GM12892 (cell line): ENCODE data around the gene SLC38A3.

Experiments used
- POLR2AphosphoS5 ChIP-seq: IDR thresholded peaks from 2 replicates; pipeline ENCODE4 v1.6.1; 2011; ENCODE audit warnings: low read depth, low read length, control low read depth
- TAF1 ChIP-seq: IDR thresholded peaks from 2 replicates; pipeline ENCODE4 v1.6.1; 2011; ENCODE audit warnings: low read depth, mild to moderate bottlenecking, control low read depth, low read length, borderline replicate concordance

DNA sequence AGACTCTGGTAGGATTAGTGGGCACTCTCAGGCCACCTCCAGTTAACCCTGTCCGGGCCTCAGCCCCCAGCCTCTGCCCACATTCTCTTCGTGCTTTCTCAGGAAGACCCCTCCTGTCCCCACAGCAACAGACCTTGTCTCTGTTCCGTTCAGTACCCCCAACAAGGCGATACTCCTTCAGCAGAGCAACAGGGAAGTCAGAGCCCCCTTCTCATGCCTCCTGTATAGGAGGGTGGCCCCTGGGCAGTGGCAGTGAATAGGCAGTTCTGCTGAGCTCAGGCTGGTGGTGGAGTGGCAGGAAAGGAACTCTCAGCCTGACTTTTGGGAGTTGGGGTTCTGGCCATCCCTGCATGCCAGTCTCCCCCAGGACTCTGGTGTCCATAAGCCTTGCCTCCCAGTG, 64.4 kb downstream of the SLC38A3 start:
- no peak for TF ChIP-seq POLR2AphosphoS5
- no peak for TF ChIP-seq TAF1
